ENCODE results near the gene NID1. TPM values are rescaled to one million over a fixed set of nuclear protein-coding genes. Genes with fewer than 3 reads are reported as not detected.

Gene NID1
- total and polyA plus RNA-seq, 2 donors, result 4.6 to 10.9 TPM

DNA sequence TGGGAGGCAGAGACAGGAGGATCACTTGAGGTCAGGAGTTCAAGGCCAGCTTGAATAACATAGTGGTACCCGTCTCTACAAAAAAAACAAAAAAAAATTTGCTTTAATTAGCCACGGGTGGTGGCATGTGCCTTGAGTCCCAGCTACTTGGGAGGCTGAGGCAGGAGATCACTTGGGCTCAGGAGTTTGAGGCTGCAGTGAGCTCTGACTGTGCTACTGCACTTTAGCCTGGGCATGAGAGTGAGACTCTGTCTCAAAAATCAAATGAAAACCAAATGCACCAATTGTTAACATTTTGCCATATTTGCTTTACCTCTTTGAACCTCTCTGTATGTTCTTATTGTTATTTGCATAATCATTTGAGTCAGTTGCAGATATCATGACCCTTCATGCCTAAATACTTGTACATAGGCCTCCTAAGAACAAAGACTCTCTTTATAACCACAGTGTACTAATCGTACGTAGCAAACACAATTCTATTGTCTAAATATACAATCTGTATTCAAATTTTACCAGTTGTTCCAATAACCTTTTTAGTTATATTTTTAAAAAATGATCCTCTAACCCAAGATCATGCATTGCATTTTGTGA, 8.5 kb upstream of the NID1 start:
- Histone ChIP-seq H3K27me3 (ENCODE audit: control insufficient read depth in 2 of 2, insufficient read depth in 1 of 2, low read length in 1 of 2) (no peaks in the 10 kb centered on the region), H3K36me3 (ENCODE audit: control insufficient read depth in 2 of 2, insufficient read depth in 2 of 2, low read length in 1 of 2) (no peaks in the 10 kb centered on the region), H3K27ac (ENCODE audit: low read depth in 1 of 2, low read length in 1 of 2) (no peak overlapping the region), H3K4me3 (ENCODE audit: low read length in 2 of 2) (no peak overlapping the region), H3K9me3 (ENCODE audit: control insufficient read depth in 2 of 2, insufficient read depth in 1 of 2, low read length in 1 of 2) (no peaks in the 10 kb centered on the region), H3K4me1 (ENCODE audit: control insufficient read depth in 2 of 2, insufficient read depth in 2 of 2, low read length in 2 of 2) (no peaks in the 10 kb centered on the region)
- DNase-seq (ENCODE audit: low read depth in 6 of 9, low spot score in 9 of 9), result no peak
- WGBS, result 99% methylated on average over 4 of the region's 4 CpGs

DNA sequence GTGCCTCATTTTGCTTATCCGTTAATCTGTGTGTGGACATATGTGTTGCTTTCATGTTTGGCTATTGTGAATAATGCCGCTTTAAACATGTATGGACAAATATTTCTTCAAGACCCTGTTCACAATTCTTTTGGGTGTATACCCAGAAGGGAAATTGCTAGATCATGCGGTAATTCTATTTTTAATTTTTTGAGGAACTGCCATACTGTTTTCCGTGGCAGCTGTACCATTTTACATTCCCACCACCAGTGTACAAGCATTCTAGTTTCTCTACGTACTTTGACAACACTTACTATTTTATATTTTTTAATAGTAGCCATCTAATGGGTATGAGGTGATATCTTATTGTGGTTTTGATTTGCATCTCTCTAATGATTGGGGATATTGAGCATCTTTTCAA, 7.1 kb upstream of the NID1 start:
- Histone ChIP-seq H3K27ac (ENCODE audit: low read depth in 1 of 2, low read length in 1 of 2) (no peak overlapping the region), H3K36me3 (ENCODE audit: control insufficient read depth in 2 of 2, insufficient read depth in 2 of 2, low read length in 1 of 2) (no peaks in the 10 kb centered on the region), H3K4me1 (ENCODE audit: control insufficient read depth in 2 of 2, insufficient read depth in 2 of 2, low read length in 2 of 2) (peaks cover 0 to 2% of the 10 kb centered on the region in 2 donors), H3K27me3 (ENCODE audit: control insufficient read depth in 2 of 2, insufficient read depth in 1 of 2, low read length in 1 of 2) (no peaks in the 10 kb centered on the region), H3K9me3 (ENCODE audit: control insufficient read depth in 2 of 2, insufficient read depth in 1 of 2, low read length in 1 of 2) (no peaks in the 10 kb centered on the region), H3K4me3 (ENCODE audit: low read length in 2 of 2) (no peak overlapping the region)
- no peak for DNase-seq (ENCODE audit: low read depth in 6 of 9, low spot score in 9 of 9)
- WGBS, result 68% methylated on average over 5 of the region's 5 CpGs

DNA sequence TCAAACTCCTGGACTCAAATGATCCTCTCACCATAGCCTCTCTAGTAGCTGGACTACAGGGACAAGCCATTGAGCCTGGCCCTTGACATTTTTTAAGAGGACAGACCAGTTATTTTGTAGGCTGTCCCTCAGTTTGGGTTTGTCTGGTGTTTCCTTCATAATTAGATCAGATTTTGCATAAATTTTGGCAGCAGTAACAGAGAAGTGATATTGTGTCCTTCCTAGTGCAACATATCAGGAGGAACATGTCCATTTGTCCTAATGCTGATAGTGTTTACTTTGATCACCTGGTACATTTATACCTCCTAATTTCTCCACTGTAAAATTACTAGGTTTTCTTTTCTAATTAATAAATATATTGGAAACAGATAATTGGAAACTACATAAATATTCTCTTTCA, 5.9 kb upstream of the NID1 start:
- no peak overlapping the region for H3K27ac ChIP-seq (ENCODE audit: low read depth in 1 of 2, low read length in 1 of 2)
- no peaks in the 10 kb centered on the region for H3K36me3 ChIP-seq (ENCODE audit: control insufficient read depth in 2 of 2, insufficient read depth in 2 of 2, low read length in 1 of 2)
- peaks cover 0 to 12% of the 10 kb centered on the region in 2 donors for H3K4me1 ChIP-seq (ENCODE audit: control insufficient read depth in 2 of 2, insufficient read depth in 2 of 2, low read length in 2 of 2)
- H3K4me3 ChIP-seq (ENCODE audit: low read length in 2 of 2), result no peak overlapping the region
- peaks cover 8 to 10% of the 10 kb centered on the region in 2 donors for H3K27me3 ChIP-seq (ENCODE audit: control insufficient read depth in 2 of 2, insufficient read depth in 1 of 2, low read length in 1 of 2)
- H3K9me3 ChIP-seq (ENCODE audit: control insufficient read depth in 2 of 2, insufficient read depth in 1 of 2, low read length in 1 of 2), result no peaks in the 10 kb centered on the region
- no peak for DNase-seq (ENCODE audit: low read depth in 6 of 9, low spot score in 9 of 9)

DNA sequence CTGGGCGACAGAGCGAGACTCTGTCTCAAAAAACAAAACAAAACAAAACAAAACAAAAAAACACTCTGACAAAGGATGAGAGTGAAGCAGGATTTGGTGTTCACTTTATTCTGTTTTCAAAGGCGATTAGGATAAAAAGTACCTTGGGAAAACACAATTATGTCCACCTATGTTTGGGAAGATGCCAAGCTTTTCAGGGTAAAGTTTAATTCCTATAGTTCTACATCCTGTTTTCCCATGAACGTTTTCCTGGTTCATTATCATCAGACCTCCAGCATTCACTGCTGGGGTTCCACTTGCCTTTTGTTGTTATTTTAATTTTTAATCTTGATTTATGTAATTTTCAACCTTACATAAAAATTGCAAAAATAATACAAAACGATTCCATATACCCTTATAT, 4.9 kb upstream of the NID1 start:
- 96% methylated on average over 5 of the region's 5 CpGs for WGBS
- no peak for DNase-seq (ENCODE audit: low read depth in 6 of 9, low spot score in 9 of 9)
- Histone ChIP-seq H3K4me1 (ENCODE audit: control insufficient read depth in 2 of 2, insufficient read depth in 2 of 2, low read length in 2 of 2) (peaks cover 2 to 22% of the 10 kb centered on the region in 2 donors), H3K4me3 (ENCODE audit: low read length in 2 of 2) (no peak overlapping the region), H3K27me3 (ENCODE audit: control insufficient read depth in 2 of 2, insufficient read depth in 1 of 2, low read length in 1 of 2) (peaks cover 17 to 20% of the 10 kb centered on the region in 2 donors), H3K9me3 (ENCODE audit: control insufficient read depth in 2 of 2, insufficient read depth in 1 of 2, low read length in 1 of 2) (peaks cover 0 to 6% of the 10 kb centered on the region in 2 donors), H3K27ac (ENCODE audit: low read depth in 1 of 2, low read length in 1 of 2) (no peak overlapping the region), H3K36me3 (ENCODE audit: control insufficient read depth in 2 of 2, insufficient read depth in 2 of 2, low read length in 1 of 2) (no peaks in the 10 kb centered on the region)

DNA sequence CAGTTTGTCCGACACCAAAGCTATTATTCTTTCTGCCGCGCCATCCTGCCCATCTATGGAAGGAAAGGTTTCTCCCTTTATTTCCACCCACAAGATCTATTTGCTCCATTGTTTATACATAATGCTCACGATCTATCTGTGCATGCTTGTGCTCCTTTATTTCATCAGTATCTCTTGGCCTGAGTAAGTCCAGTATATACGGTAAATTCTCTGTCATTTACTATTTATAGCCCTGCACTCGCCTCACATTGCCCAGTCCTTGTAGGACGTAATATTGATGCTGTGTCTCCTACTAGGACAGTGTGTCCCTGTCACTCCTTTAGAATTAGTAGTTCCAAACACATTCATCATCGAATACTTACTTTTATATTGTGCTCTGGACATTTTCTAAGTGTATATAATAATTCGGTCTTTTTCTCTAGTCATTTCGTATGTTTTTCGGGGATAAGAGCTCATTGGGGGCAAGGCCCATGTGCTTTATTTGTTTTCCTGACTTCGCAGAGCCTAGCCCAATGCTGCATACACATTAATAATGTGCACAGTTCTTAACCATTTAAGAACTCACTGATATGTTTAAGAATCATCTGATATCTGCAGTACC, 3.1 kb upstream of the NID1 start:
- no peak overlapping the region for H3K27ac ChIP-seq (ENCODE audit: low read depth in 1 of 2, low read length in 1 of 2)
- no peaks in the 10 kb centered on the region for H3K36me3 ChIP-seq (ENCODE audit: control insufficient read depth in 2 of 2, insufficient read depth in 2 of 2, low read length in 1 of 2)
- no peak overlapping the region for H3K4me3 ChIP-seq (ENCODE audit: low read length in 2 of 2)
- H3K27me3 ChIP-seq (ENCODE audit: control insufficient read depth in 2 of 2, insufficient read depth in 1 of 2, low read length in 1 of 2), result peaks cover 30 to 38% of the 10 kb centered on the region in 2 donors
- peaks cover 0 to 13% of the 10 kb centered on the region in 2 donors for H3K9me3 ChIP-seq (ENCODE audit: control insufficient read depth in 2 of 2, insufficient read depth in 1 of 2, low read length in 1 of 2)
- WGBS, result 97% methylated on average over 12 of the region's 12 CpGs
- peaks cover 5 to 31% of the 10 kb centered on the region in 2 donors for H3K4me1 ChIP-seq (ENCODE audit: control insufficient read depth in 2 of 2, insufficient read depth in 2 of 2, low read length in 2 of 2)
- DNase-seq (ENCODE audit: low read depth in 6 of 9, low spot score in 9 of 9), result no peak

DNA sequence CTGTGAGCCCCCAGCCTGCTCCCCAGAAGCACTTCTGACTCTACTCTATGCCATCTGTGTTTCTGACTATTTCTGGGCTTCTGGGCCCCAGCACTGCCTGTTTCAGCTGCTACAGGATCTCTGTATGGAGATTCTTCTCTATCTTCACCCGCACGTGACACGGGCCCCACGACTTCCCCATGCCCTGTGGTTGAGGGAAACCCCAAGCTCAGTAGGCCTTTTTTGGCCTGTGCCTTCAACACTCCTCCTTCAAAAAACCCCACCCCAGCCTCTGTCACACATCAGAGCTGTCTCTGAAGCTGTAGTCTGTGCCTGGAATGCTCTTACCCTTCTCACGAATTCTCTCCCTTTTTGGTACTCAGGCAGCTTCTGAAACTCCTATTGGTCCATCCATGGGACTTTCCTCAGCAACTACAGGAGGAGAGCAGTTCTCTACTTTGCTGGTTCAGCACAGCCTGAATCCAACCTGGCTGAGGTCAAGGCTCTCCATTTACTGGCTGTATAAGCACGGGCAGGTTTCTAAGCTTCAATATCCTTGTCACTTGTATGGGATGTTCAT, 2.0 kb upstream of the NID1 start:
- whole genome bisulfite sequencing, result 13% methylated on average over 6 of the region's 6 CpGs

DNA sequence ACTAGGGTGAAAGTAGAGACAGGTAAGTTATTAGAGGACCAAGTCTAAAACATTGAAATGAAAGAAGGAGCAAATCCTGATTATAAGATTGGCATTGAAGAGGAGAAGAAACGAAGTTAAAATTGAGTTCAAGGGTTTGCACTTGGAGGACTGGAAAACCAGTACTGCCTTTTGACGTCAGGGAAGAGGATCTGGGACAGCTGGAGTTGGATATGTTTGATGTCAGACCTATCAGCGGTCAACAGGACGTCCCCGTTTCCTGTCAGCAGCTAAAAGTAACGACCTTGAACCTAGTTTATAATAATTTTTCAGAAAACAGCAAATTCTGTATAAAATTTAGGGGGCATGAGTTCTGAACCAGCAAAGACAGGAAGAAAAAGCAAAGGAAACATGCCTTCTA, 1.2 kb upstream of the NID1 start:
- Histone ChIP-seq H3K27ac (ENCODE audit: low read depth in 1 of 2, low read length in 1 of 2) (no peak overlapping the region), H3K4me1 (ENCODE audit: control insufficient read depth in 2 of 2, insufficient read depth in 2 of 2, low read length in 2 of 2) (peaks cover 5 to 31% of the 10 kb centered on the region in 2 donors), H3K27me3 (ENCODE audit: control insufficient read depth in 2 of 2, insufficient read depth in 1 of 2, low read length in 1 of 2) (peaks cover 33 to 54% of the 10 kb centered on the region in 2 donors), H3K4me3 (ENCODE audit: low read length in 2 of 2) (no peak overlapping the region), H3K36me3 (ENCODE audit: control insufficient read depth in 2 of 2, insufficient read depth in 2 of 2, low read length in 1 of 2) (no peaks in the 10 kb centered on the region), H3K9me3 (ENCODE audit: control insufficient read depth in 2 of 2, insufficient read depth in 1 of 2, low read length in 1 of 2) (peaks cover 0 to 13% of the 10 kb centered on the region in 2 donors)
- 70% methylated on average over 6 of the region's 6 CpGs for WGBS
- no peak for DNase-seq (ENCODE audit: low read depth in 6 of 9, low spot score in 9 of 9)

More for the DNA sequence above, 2.0 kb upstream of the NID1 start:
- peaks cover 33 to 48% of the 10 kb centered on the region in 2 donors for H3K27me3 ChIP-seq (ENCODE audit: control insufficient read depth in 2 of 2, insufficient read depth in 1 of 2, low read length in 1 of 2)
- peaks cover 0 to 13% of the 10 kb centered on the region in 2 donors for H3K9me3 ChIP-seq (ENCODE audit: control insufficient read depth in 2 of 2, insufficient read depth in 1 of 2, low read length in 1 of 2)
- H3K4me3 ChIP-seq (ENCODE audit: low read length in 2 of 2), result no peak overlapping the region
- DNase-seq (ENCODE audit: low read depth in 6 of 9, low spot score in 9 of 9), result peak in 8 of 9 donors; percentile 25 to 83 (median 60)
- H3K27ac ChIP-seq (ENCODE audit: low read depth in 1 of 2, low read length in 1 of 2), result no peak overlapping the region
- peaks cover 5 to 31% of the 10 kb centered on the region in 2 donors for H3K4me1 ChIP-seq (ENCODE audit: control insufficient read depth in 2 of 2, insufficient read depth in 2 of 2, low read length in 2 of 2)
- no peaks in the 10 kb centered on the region for H3K36me3 ChIP-seq (ENCODE audit: control insufficient read depth in 2 of 2, insufficient read depth in 2 of 2, low read length in 1 of 2)

DNA sequence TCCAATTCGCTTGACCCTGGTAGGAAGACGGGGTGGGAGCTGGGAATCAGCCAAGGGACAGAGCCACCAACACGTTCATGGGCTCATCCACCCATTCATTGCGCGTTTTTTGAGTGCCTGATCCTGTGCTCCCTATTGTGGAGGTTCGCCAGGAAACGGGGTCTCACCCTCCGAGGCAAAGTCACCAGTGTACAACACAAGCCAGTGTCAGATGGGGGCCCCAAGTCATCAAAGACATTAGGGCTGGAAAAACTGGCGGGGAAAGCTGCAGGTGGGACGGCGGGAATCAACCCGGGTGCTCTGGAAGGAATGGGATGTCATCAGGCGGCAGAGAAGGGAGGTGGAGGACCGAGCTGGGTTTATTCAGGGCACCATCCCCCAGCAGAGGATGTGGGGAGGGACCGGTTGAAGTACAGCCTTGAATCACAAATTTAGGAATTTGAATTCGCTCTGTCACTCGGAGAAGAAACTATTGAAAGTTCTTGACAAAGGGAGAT, 667 bp upstream of the NID1 start:
- H3K27ac ChIP-seq (ENCODE audit: low read depth in 1 of 2, low read length in 1 of 2), result peak overlapping the region in 1 of 2 donors; percentile 12
- peaks cover 36 to 55% of the 10 kb centered on the region in 2 donors for H3K27me3 ChIP-seq (ENCODE audit: control insufficient read depth in 2 of 2, insufficient read depth in 1 of 2, low read length in 1 of 2)
- DNase-seq (ENCODE audit: low read depth in 6 of 9, low spot score in 9 of 9), result no peak
- 59% methylated on average over 17 of the region's 17 CpGs for WGBS
- peak overlapping the region; percentile 22 to 50 for H3K4me3 ChIP-seq (ENCODE audit: low read length in 2 of 2)
- peaks cover 5 to 31% of the 10 kb centered on the region in 2 donors for H3K4me1 ChIP-seq (ENCODE audit: control insufficient read depth in 2 of 2, insufficient read depth in 2 of 2, low read length in 2 of 2)
- H3K9me3 ChIP-seq (ENCODE audit: control insufficient read depth in 2 of 2, insufficient read depth in 1 of 2, low read length in 1 of 2), result peaks cover 0 to 13% of the 10 kb centered on the region in 2 donors
- H3K36me3 ChIP-seq (ENCODE audit: control insufficient read depth in 2 of 2, insufficient read depth in 2 of 2, low read length in 1 of 2), result no peaks in the 10 kb centered on the region
